HL-60 (cell line): ENCODE data around the gene SIPA1L3.

Experiments
- CTCF ChIP-seq: IDR thresholded peaks from one replicate; pipeline ENCODE4 v1.5.1; 2011; ENCODE audit warnings: low read length, control low read depth, inconsistent platforms; ENCODE audit not compliant: insufficient read depth
- GABPA ChIP-seq: IDR thresholded peaks from 2 replicates; pipeline ENCODE4 v1.6.1; 2012; ENCODE audit warnings: low read depth
- POLR2AphosphoS5 ChIP-seq: IDR thresholded peaks from 2 replicates; pipeline ENCODE4 v1.6.1; 2012; ENCODE audit warnings: low read depth
- SPI1 ChIP-seq: IDR thresholded peaks from 2 replicates; pipeline ENCODE4 v1.6.1; 2012; ENCODE audit warnings: low read depth, mild to moderate bottlenecking, borderline replicate concordance

DNA sequence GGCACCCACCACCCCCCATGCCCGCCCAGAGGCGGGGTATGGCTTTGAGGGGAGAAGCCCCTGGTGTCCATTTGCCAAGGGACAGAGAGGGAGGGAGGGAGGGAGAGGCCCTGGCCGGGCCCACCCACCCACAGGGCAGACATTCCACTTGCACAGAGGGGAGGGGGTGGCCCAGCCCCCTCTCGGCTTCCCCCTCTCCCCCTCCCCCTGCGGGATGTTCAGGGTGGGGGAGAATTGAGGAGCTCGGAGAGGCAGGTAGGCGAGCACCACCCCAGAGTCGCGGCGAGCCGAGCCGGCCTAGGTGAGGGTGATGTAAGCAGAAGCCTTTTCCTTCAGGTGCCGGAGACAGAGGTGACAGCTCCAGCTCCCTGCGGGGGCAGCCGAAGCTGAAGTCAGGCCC is 304.8 kb downstream of the SIPA1L3 start:
- TF ChIP-seq CTCF (no peak), POLR2AphosphoS5 (no peak), SPI1 (no peak), GABPA (no peak)
